ENCODE measurements around the gene AQP5.

AQP5 gene

GRCh38 chr12:49922349-49923034, 39.2 kb upstream of the AQP5 start:
- no peaks in the 10 kb centered on the region for H3K79me2 ChIP-seq
- H3K4me1 ChIP-seq: peaks cover 21% of the 10 kb centered on the region
- H3K9me3 ChIP-seq (ENCODE audit: control insufficient read depth, low read length): no peaks in the 10 kb centered on the region
- H3K4me3 ChIP-seq (ENCODE audit: low read depth, low read length): no peak overlapping the region
- no peak overlapping the region for H3K27ac ChIP-seq
- no peak for TF ChIP-seq CTCF (IDR thresholded peaks at IDR 0.05)
- H3K9ac ChIP-seq: no peak overlapping the region
- no peaks in the 10 kb centered on the region for H3K27me3 ChIP-seq (ENCODE audit: control insufficient read depth, insufficient read depth, low read length)
- H3K4me2 ChIP-seq (ENCODE audit: low read length): no peak overlapping the region
- no peaks in the 10 kb centered on the region for H3K36me3 ChIP-seq (ENCODE audit: control insufficient read depth, insufficient read depth, low read length)
- H2AFZ ChIP-seq: peak overlapping the region; percentile 72

DNA sequence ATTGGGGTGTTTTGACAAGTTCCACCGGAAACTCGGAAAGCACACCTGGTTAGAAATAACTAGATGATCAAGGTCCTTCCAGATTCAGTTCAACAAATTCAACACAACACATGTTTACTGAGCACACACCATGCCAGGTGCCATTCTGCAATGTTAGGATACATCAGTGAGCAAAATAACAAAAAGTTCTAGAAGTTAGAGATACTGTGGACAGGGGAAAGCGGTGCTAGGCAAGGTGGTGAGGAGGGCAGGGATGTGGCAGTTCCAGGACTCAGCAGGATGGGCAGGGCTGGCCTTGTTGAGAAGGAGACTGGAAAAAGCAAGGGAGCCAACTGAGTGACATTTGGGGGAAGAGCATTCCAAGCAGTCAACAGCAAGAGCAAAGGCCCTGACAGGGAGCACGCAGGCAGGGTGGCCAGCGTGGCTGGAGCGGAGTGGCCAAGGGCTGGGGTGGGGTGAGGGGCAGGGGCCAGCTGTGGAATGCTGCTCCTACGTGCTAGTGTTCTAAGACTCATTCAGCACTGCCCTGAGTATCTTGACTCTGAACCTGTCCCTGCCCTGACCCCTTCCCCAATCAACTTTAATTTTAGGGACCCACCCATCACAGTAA, 38.5 kb upstream of the AQP5 start:
- Histone ChIP-seq H3K27ac (no peak overlapping the region), H3K36me3 (ENCODE audit: control insufficient read depth, insufficient read depth, low read length) (no peaks in the 10 kb centered on the region), H2AFZ (peak overlapping the region; percentile 72), H3K9me3 (ENCODE audit: control insufficient read depth, low read length) (no peaks in the 10 kb centered on the region), H3K79me2 (no peaks in the 10 kb centered on the region), H3K4me1 (peaks cover 15% of the 10 kb centered on the region), H3K4me2 (ENCODE audit: low read length) (no peak overlapping the region), H3K4me3 (ENCODE audit: low read depth, low read length) (no peak overlapping the region), H3K27me3 (ENCODE audit: control insufficient read depth, insufficient read depth, low read length) (no peaks in the 10 kb centered on the region), H3K9ac (no peak overlapping the region)
- TF ChIP-seq CTCF (IDR thresholded peaks at IDR 0.05): no peak

DNA sequence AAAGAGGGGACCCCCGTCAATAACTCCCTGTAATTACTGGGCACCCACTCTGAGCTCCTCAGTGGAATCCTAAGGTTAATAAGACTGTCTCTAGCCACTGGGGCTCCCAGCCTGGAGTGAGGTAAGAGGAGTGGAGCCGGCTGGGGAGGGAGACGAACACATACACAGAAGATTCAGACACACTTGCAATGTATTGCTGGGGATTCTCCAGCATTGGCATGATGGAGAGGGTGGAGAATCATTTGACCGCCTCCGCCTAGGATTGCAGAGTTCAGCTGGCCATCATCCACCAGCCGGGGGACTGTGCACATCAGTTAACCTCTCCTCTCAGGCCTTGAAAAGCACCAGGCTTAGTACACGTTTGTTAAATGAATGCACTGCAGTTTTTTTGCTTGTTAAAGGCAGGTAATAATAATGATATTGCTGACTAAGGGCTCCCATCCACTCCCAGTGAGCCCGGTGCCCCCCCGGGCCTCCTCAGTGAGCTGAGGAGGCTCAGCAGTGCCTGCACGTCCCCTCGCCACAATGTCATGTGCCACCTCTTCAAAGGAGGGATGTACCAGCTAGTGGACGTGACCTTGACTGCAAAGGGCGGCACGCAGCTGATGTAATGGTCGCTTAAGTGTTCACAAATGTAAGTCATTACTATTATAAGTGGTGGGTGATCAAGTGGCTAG, 37.7 kb upstream of the AQP5 start:
- Histone ChIP-seq H3K4me1 (peaks cover 10% of the 10 kb centered on the region), H3K4me2 (ENCODE audit: low read length) (no peak overlapping the region), H3K4me3 (ENCODE audit: low read depth, low read length) (no peak overlapping the region), H2AFZ (no peak overlapping the region), H3K79me2 (no peaks in the 10 kb centered on the region), H3K36me3 (ENCODE audit: control insufficient read depth, insufficient read depth, low read length) (no peaks in the 10 kb centered on the region), H3K27ac (no peak overlapping the region), H3K9me3 (ENCODE audit: control insufficient read depth, low read length) (no peaks in the 10 kb centered on the region), H3K27me3 (ENCODE audit: control insufficient read depth, insufficient read depth, low read length) (no peaks in the 10 kb centered on the region), H3K9ac (no peak overlapping the region)
- no peak for TF ChIP-seq CTCF (IDR thresholded peaks at IDR 0.05)

DNA sequence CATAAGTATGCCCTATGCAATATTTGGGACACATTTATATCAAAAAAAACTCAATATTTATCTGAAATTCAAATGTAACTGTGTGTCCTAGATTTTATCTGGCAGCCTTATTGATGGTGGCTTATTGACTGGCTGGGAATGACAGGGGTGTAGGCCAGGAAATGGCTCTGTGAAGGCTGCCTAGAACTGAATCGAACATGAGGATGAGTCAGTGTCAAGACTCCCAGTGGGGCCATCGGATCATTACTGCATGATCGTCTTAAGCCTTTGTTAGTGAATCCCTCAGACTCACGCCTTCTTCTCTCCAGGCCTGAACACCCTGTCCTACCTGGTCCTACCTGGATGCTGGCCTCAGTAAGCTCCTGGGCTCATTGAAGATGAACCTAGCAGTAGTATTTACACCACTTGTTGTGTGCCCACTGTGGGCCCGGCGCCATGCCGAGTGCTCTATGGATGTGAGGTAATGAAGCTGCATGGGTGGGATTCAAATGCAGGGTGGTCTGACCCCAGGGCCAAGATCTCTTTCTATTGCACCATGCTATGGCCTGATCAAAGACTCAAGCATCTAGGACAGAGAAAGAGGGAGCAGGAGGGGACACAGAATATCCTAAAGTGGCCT, 36.9 kb upstream of the AQP5 start:
- Histone ChIP-seq H3K9me3 (ENCODE audit: control insufficient read depth, low read length) (no peaks in the 10 kb centered on the region), H2AFZ (no peak overlapping the region), H3K36me3 (ENCODE audit: control insufficient read depth, insufficient read depth, low read length) (no peaks in the 10 kb centered on the region), H3K27me3 (ENCODE audit: control insufficient read depth, insufficient read depth, low read length) (no peaks in the 10 kb centered on the region), H3K9ac (no peak overlapping the region), H3K79me2 (no peaks in the 10 kb centered on the region), H3K27ac (no peak overlapping the region), H3K4me3 (ENCODE audit: low read depth, low read length) (no peak overlapping the region), H3K4me2 (ENCODE audit: low read length) (no peak overlapping the region), H3K4me1 (peaks cover 10% of the 10 kb centered on the region)
- no peak for TF ChIP-seq CTCF (IDR thresholded peaks at IDR 0.05)
